CMK (cell line): ENCODE results near the gene MICOS13.

Source experiments
- DNase-seq: peaks from one replicate; pipeline ENCODE4 v3.0.0-alpha.2; 2010; ENCODE audit warnings: low read depth

MICOS13 gene

DNA sequence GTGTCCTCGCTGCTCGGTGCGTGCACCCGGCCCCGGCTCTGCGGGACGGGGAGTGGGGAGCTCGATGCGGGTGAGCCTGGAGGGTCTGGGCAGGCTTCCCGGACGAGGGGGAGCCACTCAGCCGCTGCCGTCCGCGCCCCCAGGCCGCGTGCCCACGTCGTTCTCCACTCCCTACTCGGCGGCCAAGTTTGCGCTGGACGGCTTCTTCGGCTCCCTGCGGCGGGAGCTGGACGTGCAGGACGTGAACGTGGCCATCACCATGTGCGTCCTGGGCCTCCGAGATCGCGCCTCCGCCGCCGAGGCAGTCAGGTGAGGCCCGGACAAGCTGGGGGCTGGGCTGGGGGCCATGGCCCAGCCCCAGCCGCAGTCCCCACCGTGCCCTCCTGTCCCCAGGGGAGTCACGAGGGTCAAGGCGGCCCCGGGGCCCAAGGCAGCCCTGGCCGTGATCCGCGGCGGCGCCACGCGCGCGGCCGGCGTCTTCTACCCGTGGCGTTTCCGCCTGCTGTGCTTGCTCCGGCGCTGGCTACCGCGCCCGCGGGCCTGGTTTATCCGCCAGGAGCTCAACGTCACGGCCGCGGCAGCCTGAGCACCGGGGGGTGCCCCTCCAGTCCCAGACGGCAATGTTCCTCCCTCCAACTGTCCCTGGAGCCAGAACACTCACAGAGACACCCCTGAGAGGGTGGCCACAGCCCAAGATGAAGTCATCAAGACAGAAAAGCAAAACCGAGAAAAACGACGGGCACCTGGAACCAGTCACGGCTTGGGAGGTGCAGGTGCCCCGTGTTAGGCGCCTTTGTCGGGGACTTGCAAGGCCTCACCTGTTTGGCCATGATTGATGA is 7.3 kb upstream of the MICOS13 start:
- DNase-seq = no peak

DNA sequence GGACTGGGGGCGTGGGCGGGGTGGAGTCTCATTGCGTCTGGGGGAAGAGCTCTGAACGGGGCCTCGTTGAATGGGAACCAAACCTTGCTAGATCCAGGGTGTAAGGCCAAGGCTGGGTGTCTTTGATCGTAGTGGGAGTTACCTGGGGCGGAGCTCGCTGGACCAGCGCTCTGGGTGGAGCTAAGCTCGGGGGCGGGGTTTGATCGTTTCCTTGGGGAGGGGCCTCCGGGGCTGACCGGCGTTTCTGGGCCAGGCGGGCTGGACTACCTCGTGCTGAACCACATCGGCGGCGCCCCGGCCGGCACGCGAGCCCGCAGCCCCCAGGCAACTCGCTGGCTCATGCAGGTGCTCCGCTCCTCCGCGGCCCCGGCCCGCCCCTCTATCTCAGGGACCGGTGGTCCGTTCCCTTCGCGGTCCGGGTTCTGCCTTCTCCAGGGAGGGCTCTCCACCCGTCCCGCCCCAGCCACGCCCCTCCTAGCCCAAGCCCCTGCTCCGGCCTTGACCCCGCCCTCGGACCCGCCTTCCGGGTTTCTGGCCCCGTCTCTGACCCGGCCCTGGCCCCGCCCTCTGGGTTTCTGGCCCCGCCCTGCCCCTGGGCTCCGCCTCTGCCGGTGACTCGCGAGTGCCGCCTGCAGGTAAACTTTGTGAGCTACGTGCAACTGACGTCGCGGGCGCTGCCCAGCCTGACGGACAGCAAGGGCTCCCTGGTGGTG is 6.5 kb upstream of the MICOS13 start:
- peak; percentile 91 for DNase-seq

DNA sequence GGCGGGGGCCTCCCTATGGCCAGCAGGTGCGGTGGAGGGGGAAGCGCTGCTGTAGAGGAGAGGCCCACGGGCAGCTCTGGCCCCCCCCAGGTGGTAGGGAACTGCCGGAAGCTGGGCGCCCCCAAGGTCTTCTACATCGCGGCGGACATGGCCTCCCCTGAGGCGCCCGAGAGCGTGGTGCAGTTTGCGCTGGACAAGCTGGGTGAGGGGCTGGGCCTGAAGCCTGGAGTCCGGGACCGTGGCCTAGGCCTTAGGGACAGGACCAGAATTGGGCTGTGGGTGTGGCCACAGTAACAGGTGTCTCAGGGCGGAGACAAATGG is 6.0 kb upstream of the MICOS13 start:
- DNase-seq = no peak

DNA sequence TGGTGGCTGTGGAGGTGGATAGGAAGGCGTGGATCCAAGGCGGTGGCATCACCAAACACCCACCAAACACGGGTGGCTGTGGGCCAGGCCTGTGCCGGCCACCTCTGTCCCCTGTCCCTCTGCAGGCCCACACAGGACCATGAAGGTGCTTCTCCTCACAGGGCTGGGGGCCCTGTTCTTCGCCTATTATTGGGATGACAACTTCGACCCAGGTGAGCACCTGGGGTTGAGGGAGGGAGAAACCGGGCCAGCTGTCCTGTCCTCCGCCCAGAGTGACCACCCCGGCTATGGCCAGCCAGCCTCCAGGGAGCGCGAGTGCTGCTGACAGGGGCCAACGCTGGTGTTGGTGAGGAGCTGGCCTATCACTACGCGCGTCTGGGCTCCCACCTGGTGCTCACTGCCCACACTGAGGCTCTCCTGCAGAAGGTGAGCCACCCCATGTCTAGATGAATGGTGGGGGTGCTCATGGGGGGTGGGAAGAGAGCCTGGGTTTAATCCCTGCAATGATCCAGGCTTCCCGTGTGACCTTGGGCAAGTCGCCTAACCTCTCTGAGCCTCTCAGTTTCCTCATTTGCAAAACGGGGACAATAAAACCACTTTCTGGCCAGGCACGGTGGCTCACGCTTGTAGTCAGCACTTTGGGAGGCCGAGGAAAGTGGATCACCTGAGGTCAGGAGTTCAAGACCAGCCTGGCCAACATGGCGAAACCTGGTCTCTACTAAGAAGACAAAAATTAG is 4.5 kb upstream of the MICOS13 start:
- DNase-seq = no peak

DNA sequence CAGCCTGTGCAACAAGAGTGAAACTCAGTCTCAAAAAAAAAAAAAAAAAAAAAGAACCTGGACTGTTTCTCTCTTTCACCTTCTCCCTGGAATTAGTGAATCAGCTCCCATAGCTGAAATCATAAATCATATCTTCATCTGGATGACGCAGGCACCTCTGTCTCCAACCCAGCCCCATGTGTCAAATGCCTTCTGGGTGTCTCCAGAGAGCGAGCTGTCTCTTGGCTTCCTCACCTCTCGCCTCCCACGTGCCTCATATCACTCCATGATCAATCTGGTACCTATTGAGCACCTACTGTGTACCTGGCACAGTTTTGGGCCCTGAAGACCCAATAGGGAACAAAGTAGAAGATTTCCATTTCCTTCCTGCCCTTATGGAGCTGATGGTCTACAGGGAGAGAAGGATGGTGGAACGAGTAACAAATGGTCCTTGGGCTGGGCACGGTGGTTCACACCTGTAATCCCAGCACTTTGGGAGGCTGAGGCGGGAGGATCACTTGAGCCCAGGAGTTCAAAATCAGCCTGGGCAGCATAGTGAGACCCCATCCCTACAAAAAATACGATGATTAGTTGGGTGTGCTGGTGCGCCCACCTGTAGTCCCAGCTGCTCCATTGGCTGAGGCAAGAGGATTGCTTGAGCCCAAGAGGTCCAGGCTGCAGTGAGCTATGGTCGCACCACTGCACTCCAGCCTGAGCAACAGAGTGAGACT is 3.0 kb upstream of the MICOS13 start:
- no peak for DNase-seq

DNA sequence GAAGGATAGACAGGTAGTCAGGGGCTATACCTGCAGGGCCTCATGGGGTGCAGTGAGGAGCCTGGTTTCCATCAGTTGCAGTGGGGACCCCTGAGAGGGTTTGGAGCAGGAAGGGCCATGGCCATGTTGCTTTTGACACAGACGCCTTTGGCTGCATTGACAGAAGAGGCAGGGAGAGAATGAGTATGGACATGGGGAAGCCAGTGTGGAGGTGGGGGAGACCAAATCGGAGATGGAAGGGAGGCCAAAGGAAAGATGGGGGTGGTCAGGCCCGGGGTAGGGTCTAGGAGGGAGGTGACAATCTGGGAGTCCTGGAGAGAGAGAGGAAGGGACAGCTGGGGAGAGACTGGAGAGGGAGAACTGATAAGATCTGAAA is 1.8 kb upstream of the MICOS13 start:
- DNase-seq = no peak

DNA sequence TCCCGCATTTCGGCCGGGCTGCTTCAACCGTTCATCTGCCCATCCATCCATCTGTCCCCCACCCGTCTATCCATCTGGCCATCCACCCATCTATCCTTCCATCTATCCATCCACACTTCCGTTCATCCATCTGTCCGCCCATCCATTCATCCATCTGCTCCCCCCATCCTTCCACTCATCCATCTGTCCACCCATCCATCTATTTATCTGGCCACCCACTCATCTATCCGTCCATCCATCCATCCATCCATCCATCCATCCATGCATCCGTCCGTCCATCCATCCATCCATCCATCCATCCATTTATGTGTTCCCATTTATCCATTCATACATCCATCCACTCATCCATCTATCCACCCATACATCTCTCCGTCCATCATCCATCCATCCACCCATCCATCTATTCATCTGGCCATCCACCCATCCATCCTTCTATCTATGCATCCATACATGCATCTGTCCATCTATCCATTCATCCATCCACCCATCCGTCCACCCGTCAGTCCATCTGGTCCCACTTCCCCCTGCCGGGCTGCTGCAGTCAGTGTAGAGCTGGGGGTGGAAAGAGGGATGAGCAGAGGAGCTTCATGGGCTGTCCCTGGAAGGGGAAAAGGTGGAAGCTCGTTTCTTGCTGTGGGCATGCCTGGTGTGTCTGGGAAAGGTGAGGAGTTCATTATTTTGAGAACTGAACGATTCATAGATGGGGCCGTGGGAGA is 1.2 kb upstream of the MICOS13 start:
- DNase-seq = no peak

DNA sequence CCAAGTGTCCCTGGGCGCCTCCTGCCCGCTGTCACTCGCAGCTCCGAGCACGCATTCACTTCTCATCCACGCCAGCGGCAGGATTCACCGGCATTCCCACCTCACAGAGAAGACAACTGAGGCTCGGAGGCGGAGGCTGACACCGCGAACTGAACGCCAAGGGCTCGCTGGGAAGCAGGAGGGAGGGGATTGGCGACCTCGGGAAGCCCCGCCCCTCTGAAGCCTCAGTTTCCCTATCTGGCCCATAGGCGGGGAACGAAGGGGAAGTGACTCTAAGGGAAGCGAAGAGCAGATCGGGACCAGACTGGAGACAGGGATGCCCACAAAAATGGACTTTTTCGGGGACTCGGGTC is 256 bp downstream of the MICOS13 start:
- no peak for DNase-seq

DNA sequence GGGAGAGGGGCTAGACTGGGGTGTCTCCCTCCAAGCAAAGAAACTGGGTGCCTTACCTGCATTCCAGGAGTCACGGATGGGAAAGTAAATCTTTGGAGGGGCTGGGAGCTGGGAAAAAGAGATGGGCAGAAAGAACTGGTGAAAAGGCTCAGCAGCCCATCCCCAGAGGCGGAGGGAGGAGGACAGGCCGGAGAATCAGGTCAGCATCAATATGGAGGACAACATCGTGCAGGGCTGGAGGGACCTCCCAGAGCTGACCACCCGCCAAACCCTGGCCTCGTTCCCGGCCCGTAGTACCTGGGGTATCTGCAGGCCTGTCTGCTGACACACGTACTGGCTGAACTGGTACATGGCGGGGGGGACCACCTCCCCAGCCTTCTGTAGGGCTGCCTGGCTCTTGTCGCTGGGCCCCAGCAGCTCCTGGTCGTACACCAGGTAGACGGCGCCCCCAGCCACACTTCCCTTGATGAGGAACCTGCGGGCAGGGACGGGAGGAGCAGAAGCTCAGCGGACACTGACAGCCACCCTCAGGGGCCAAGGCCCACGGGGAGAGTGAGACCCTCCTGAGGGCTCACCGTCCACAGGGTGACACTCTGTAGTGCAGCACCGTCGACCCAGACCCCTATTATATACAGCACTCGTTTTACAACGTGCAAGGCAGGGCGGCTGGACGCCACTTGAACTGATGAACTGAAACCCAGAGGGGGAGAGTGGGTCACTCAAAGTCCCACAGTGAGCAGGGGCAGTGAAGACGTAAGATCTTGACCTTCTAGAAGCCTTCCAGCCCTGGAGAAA is 830 bp downstream of the MICOS13 start:
- DNase-seq = no peak

DNA sequence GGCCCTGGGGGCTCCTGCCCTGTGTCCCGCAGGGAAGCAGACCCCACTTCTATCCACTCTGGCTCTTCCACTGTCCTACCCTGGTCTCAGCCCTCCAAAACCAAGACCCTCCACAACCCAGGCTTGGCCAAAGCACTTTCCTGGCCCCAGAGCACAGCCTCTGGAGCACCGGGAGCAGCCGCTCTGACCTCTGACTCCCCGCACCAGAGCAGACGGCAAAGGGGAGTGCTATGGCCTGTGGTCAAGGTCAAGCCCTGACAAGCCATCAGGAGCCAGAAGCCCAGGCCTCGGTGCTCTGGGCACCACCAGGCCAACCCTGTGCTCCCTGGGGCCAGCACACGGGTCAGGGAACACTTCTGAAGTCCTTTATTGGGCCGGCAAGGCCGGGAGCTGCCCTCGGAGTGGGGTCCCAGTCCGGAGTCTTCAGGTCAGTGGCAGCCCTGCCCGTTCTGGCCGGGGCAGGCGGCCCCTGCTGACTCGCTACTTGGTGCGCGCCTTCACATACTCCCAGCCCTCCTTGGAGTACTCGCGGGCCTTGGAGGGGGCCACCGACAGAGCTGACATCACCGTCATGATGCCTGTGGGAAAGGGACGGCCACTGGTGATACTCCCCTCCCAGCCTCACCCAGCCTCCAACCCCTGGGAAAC is 2.1 kb downstream of the MICOS13 start:
- DNase-seq = no peak

DNA sequence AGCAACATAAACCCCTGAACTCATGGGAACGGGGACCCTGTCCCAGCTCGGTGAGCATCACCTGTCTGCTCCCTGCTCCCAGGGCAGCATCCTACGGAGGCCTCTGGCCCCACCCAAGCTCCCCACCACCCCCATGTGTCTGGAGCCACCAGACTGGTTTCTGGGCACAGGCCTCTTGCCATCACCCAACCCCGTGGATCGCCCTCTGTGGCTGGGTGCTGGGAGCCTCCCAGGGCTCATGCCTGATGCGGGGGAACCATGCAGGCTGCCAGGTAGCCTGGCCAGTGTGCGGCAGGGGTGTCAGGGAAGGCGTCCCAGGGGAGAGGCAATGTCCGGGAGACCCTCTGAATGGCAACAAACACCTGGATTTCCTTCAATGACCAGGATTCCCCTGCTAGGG is 2.7 kb downstream of the MICOS13 start:
- DNase-seq = no peak

DNA sequence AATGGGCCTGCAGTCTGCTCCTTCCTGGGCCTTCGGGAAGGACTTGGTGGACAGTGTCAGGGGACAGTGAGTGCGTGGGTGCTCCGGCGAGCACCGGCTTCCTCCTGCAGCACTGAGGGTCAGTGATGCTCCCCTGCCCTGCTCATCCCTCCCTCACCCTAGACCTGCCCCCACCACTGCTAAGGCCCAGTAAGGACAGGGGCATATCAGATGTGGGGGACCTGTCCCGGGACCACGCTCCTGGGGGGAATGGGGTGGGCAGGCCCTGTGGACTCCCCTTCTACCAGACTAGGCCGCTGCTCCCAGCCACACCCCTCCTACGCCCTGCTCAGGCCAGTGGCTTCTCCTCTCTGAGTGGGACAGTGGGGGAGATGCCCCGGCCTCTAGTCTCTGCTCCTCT is 3.2 kb downstream of the MICOS13 start:
- DNase-seq = no peak

DNA sequence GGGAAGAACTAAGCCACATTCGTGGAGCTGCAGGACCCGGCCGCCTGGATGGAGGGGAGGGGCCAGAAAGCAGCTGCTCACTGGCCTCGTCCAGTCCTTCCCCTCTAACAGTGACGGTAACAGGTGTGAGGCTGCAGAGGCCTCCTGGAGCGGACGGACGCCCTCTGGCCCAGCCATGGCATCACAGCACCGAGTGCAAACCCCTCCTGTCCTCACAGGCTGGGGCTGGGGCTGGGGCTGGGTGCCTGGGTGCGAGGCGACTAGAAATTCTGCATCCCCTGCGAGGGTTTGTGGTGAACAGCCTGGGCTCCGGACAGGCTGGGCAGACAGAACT is 3.6 kb downstream of the MICOS13 start:
- DNase-seq = no peak

DNA sequence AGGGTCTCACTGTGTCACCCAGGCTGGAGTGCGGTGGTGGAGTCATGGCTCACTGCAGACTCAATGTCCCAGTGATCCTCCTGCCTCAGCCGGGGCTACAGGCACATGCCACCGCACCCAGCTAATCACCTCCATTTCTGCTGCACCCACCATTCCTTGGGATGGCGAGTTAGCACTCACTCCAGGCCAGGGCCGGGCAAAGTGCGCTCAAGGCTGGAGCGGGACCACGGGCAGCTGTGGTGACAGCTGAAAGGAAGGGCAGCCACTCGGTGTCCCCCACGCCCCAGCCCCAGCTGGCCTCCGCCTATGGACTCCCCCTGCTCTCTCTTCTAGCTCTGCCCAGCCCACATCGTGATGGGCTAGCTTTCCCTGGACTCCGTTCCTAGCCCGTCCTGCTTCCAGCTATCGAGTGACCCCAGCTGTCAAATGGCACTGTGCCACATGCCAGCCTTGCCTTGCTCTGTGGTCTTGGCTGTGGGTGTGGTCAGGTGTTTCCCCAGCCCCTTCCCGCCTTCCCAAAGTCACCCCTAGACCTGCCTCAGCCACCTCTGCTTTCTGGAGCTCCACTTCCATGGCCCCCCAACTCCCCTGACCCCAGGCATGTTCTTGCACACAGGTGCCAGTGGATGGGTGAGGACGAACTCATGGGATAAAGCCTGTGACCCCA is 4.1 kb downstream of the MICOS13 start:
- DNase-seq = no peak

DNA sequence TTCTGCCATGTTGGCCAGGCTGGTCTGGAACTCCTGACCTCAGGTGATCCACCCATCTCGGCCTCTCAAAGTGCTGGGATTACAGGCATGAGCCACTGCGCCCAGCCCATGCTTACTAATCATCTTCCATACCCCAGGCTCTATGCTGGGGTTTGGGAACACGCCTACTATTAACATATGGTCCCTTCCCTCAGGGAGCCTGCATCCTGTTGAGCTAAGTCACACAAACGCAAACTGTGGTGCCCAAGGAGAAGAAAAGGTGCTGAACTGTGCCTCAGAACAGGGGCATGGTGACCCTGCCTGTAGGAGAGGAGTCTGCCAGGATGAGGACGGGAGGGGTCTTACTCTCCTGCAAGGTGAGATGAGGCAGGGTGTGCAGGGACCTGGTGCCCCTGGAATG is 5.6 kb downstream of the MICOS13 start:
- no peak for DNase-seq

DNA sequence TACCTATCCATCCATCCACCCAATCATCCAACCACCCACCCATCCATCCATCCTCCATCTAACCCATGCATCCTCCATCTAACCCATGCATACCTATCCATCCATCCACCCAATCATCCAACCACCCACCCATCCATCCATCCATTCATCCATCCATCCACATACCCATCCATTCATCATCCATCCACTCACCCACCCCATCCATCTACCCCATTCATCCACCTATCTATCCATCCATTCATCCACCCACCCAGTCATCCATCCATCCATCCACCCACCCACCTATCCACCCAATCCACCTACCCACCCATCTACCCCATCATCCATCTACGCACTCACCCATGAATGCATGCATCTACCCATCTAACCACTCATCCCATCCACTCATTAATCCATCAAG is 6.6 kb downstream of the MICOS13 start:
- no peak for DNase-seq

DNA sequence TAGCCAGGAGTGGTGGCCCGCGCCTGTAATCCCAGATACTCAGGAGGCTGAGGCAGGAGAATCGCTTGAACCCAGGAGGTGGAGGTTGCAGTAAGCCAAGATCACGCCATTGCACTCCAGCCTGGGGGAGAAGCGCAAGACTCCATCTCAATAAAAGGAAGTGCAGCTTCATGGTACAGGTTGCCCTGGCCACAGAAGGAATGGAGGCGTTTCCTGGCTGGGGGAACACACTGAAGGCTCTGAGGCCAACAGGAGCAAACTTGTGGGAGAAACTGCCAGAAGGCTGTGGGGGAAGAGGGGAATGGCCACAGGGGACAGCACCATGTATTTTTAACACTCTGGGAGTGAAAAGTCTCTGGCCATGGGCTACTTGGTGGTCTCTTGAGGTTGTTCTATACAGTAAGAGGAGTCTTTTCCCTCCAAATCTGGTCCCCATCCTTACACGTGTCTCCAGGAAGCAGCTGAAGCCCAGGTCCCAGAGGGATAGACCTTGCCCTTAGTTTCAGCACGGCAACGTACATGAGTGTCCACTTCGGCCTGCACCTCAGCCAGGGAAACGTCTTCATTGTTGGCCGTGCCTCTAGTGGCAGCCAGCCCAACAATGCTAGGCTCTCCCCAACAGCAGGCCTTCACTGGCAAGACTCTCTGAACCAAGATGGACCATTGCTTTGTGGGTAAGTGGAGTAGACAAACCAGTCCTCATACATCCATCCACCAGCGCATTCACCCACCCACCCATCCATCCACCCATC is 7.4 kb downstream of the MICOS13 start:
- DNase-seq = no peak

DNA sequence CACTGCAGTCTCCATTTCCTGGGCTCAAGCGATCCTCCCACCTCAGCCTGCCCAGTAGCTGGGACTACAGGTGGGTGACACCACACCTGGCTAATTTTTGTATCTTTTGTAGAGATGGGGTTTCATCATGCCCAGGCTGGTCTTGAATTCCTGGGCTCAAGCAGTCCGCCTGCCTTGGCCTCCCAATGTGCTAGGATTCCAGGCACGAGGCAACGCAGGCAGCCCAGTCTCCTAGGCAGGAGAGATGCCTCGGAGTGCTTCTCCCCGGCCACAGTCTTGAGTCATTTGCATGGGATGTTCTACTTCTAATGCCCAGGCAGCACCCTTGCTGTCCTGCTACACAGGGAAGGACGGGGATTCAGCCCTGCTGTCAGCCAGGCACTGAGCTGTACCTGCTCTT is 8.7 kb downstream of the MICOS13 start:
- no peak for DNase-seq

DNA sequence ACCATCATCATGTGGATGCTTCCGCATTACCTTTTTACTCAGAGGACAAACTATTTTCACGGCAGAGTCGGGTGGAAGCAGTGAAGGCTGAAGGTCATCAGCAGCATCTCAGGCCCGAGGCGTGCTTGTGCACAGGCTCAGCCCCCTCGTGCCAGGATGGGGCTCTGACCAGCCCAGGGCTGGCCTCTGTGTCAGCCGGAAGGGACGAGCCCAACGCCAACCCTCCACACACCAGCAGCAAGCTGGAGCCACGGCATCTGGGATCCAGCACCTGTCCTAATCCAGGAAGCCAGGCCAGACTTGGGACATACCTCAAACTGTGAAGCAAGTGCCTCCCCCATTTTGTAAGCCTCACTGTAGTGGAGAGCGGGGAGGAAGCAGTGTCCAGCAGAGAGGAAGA is 11.1 kb downstream of the MICOS13 start:
- no peak for DNase-seq
